Endodermal cell (in vitro differentiated cells): ENCODE measurements around the gene ELAC2. TPM values are rescaled to one million over a fixed set of nuclear protein-coding genes. Genes with fewer than 3 reads are reported as not detected.

Source experiments
- DNase-seq: peaks from one replicate; pipeline ENCODE4 v3.0.0-alpha.2; 2017
- H3K27ac ChIP-seq: 2 replicates; pipeline ENCODE4 v1.5.1; 2013; ENCODE audit warnings: mild to moderate bottlenecking, low read depth, low read length, moderate library complexity
- H3K27me3 ChIP-seq: 2 replicates; pipeline ENCODE4 v1.6.1; 2013; ENCODE audit warnings: mild to moderate bottlenecking, low read length, moderate library complexity; ENCODE audit not compliant: insufficient read depth, control insufficient read depth, poor library complexity, severe bottlenecking
- H3K36me3 ChIP-seq: 2 replicates; pipeline ENCODE4 v1.7.0; 2013; ENCODE audit warnings: mild to moderate bottlenecking, low read length, moderate library complexity; ENCODE audit not compliant: control insufficient read depth, insufficient read depth
- H3K4me1 ChIP-seq: one replicate; pipeline ENCODE4 v1.7.0; 2013; ENCODE audit warnings: low read length; ENCODE audit not compliant: control insufficient read depth, insufficient read depth
- H3K4me3 ChIP-seq: 2 replicates; pipeline ENCODE4 v1.5.1; 2013; ENCODE audit warnings: mild to moderate bottlenecking, low read length, moderate library complexity
- H3K9ac ChIP-seq: 2 replicates; pipeline ENCODE4 v1.6.1; 2013; ENCODE audit warnings: mild to moderate bottlenecking, low read length, moderate library complexity; ENCODE audit not compliant: poor library complexity, severe bottlenecking; ENCODE audit errors: extremely low read depth
- H3K9me3 ChIP-seq: 2 replicates; pipeline ENCODE4 v1.6.1; 2013; ENCODE audit warnings: mild to moderate bottlenecking, low read length, moderate library complexity; ENCODE audit not compliant: control insufficient read depth
- H3K27ac Mint-ChIP-seq: 2 replicates; pipeline ENCODE4 v1.8.0; 2020; ENCODE audit warnings: mixed read lengths
- H3K27me3 Mint-ChIP-seq: 2 replicates; pipeline ENCODE4 v1.8.0; 2021; ENCODE audit warnings: mild to moderate bottlenecking, mixed read lengths; ENCODE audit not compliant: insufficient read depth
- H3K36me3 Mint-ChIP-seq: 2 replicates; pipeline ENCODE4 v1.8.0; 2020; ENCODE audit warnings: low read depth, mixed read lengths
- H3K4me1 Mint-ChIP-seq: 2 replicates; pipeline ENCODE4 v1.8.0; 2020; ENCODE audit warnings: mixed read lengths
- H3K4me3 Mint-ChIP-seq: 2 replicates; pipeline ENCODE4 v1.8.0; 2020; ENCODE audit warnings: mild to moderate bottlenecking, moderate library complexity, mixed read lengths
- H3K9me3 Mint-ChIP-seq: 2 replicates; pipeline ENCODE4 v1.8.0; 2020; ENCODE audit warnings: mild to moderate bottlenecking, mixed read lengths
- CTCF ChIP-seq: fragments of 200-600 bp; sonication (generic); conservative IDR thresholded peaks from 2 replicates; pipeline ENCODE4 v1.5.0; 2021; ENCODE audit warnings: antibody characterized with exemption, mild to moderate bottlenecking
- WGBS, 2 experiments: methylation state at CpG; one replicate each; pipeline versions ENCODE4 v1.1.5 to v1.1.7; 2013; ENCODE audit warnings: missing lambda C conversion rate in 2 of 2, mixed read lengths in 1 of 2; ENCODE audit not compliant: insufficient coverage in 1 of 2, insufficient read length in 1 of 2; 5-methylcytosine and 5-hydroxymethylcytosine counted together
- total RNA-seq, 2 donors: library from RNA; stranded (reverse); fragmentation: NEBNext Ultra II Directional in 1 of 2; extraction: Animal tissue kit (Norgen Biotek cat#: 25700) in 1 of 2; gene quantifications; 2 replicates in 1 of 2; 3 replicates in 1 of 2; pipeline ENCODE4 v1.2.1, GENCODE V29; 2021

The ELAC2 gene
- total RNA-seq, 2 donors from 2014 or later: 66.8 to 77.1 TPM

- H3K9me3 ChIP-seq: no peaks in the 10 kb centered on the region
- H3K9me3 Mint-ChIP-seq: no peaks in the 10 kb centered on the region
- DNase-seq: no peak
- no peaks in the 10 kb centered on the region for H3K4me1 Mint-ChIP-seq
- no peak overlapping the region for H3K27ac Mint-ChIP-seq
- no peak for TF ChIP-seq CTCF
- H3K4me1 ChIP-seq: no peaks in the 10 kb centered on the region
- WGBS, 2 experiments: 94 to 95% methylated on average over 4 of the region's 4 CpGs
- H3K36me3 Mint-ChIP-seq: peaks cover 15% of the 10 kb centered on the region
- no peak overlapping the region for H3K27ac ChIP-seq
- no peaks in the 10 kb centered on the region for H3K27me3 ChIP-seq
- H3K4me3 Mint-ChIP-seq: no peak overlapping the region
- no peaks in the 10 kb centered on the region for H3K36me3 ChIP-seq
- no peak overlapping the region for H3K9ac ChIP-seq
- H3K4me3 ChIP-seq: no peak overlapping the region
- no peaks in the 10 kb centered on the region for H3K27me3 Mint-ChIP-seq
Measured at GRCh38 chr17:12947047-12947446, 70.8 kb downstream of the ELAC2 start.

Other genes with a start within 250 kb of the ELAC2 start
- gene ARHGAP44, start 228.5 kb downstream of the ELAC2 start, total RNA-seq: 10 to 100 TPM; 14.2 to 21.9 TPM